Ishikawa (cell line): Measurements from ENCODE around the gene OSBPL9.

Experiments used
- CEBPB ChIP-seq: IDR thresholded peaks from 2 replicates; pipeline ENCODE4 v1.6.1; 2012
- CREB1 ChIP-seq: IDR thresholded peaks from 2 replicates; pipeline ENCODE4 v1.6.1; 2012; ENCODE audit warnings: low read depth
- EGR1 ChIP-seq: IDR thresholded peaks from 2 replicates; pipeline ENCODE4 v1.6.1; 2012
- EP300 ChIP-seq: IDR thresholded peaks from 2 replicates; pipeline ENCODE4 v1.6.1; 2012; ENCODE audit warnings: borderline replicate concordance
- FOXM1 ChIP-seq: IDR thresholded peaks from 2 replicates; pipeline ENCODE4 v1.6.1; 2012; ENCODE audit warnings: low read depth, borderline replicate concordance
- RAD21 ChIP-seq: IDR thresholded peaks from 2 replicates; pipeline ENCODE4 v1.6.1; 2012; ENCODE audit warnings: low read depth
- TAF1 ChIP-seq: IDR thresholded peaks from 2 replicates; pipeline ENCODE4 v1.6.1; 2012; ENCODE audit warnings: low read depth, mild to moderate bottlenecking
- TCF12 ChIP-seq: IDR thresholded peaks from 2 replicates; pipeline ENCODE4 v1.6.1; 2012; ENCODE audit warnings: low read depth
- TEAD4 ChIP-seq: IDR thresholded peaks from 2 replicates; pipeline ENCODE4 v1.6.1; 2012
- YY1 ChIP-seq: IDR thresholded peaks from 2 replicates; pipeline ENCODE4 v1.6.1; 2012; ENCODE audit warnings: low read depth
- TF ChIP-seq, protein P1 (sequence below): IDR thresholded peaks from 2 replicates; pipeline ENCODE4 v1.6.1; 2012; ENCODE audit warnings: low read depth, mild to moderate bottlenecking
- TF ChIP-seq, protein P2 (sequence below): IDR thresholded peaks from 2 replicates; pipeline ENCODE4 v1.6.1; 2012
- TF ChIP-seq, protein P3 (sequence below): IDR thresholded peaks from 2 replicates; pipeline ENCODE4 v1.6.1; 2012

DNA sequence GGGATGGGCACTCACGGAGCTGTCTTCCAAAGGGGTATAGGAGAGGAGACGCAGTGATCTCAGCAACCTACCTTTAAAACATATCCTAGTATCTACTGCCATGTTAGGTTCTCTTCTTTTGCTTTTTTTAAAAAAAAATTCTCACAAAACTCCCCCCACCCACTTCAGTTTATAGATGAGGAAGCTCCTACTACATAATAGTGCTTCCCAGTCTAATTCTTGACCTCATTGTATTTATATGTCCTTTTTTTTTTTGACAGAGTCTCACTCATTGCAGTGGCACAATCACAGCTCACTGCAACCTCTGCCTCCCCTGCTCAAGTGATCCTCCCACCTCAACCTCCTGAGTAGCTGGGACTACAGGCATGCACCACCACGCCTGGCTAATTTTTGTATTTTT is 99.9 kb downstream of the OSBPL9 start:
- no peak for TF ChIP-seq TAF1
- no peak for TF ChIP-seq TCF12
- TF ChIP-seq CREB1 = no peak
- TF ChIP-seq, protein P1, sequence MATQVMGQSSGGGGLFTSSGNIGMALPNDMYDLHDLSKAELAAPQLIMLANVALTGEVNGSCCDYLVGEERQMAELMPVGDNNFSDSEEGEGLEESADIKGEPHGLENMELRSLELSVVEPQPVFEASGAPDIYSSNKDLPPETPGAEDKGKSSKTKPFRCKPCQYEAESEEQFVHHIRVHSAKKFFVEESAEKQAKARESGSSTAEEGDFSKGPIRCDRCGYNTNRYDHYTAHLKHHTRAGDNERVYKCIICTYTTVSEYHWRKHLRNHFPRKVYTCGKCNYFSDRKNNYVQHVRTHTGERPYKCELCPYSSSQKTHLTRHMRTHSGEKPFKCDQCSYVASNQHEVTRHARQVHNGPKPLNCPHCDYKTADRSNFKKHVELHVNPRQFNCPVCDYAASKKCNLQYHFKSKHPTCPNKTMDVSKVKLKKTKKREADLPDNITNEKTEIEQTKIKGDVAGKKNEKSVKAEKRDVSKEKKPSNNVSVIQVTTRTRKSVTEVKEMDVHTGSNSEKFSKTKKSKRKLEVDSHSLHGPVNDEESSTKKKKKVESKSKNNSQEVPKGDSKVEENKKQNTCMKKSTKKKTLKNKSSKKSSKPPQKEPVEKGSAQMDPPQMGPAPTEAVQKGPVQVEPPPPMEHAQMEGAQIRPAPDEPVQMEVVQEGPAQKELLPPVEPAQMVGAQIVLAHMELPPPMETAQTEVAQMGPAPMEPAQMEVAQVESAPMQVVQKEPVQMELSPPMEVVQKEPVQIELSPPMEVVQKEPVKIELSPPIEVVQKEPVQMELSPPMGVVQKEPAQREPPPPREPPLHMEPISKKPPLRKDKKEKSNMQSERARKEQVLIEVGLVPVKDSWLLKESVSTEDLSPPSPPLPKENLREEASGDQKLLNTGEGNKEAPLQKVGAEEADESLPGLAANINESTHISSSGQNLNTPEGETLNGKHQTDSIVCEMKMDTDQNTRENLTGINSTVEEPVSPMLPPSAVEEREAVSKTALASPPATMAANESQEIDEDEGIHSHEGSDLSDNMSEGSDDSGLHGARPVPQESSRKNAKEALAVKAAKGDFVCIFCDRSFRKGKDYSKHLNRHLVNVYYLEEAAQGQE = no peak
- TF ChIP-seq EP300 = no peak
- TF ChIP-seq, protein P2, sequence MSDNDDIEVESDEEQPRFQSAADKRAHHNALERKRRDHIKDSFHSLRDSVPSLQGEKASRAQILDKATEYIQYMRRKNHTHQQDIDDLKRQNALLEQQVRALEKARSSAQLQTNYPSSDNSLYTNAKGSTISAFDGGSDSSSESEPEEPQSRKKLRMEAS = no peak
- TF ChIP-seq, protein P3, sequence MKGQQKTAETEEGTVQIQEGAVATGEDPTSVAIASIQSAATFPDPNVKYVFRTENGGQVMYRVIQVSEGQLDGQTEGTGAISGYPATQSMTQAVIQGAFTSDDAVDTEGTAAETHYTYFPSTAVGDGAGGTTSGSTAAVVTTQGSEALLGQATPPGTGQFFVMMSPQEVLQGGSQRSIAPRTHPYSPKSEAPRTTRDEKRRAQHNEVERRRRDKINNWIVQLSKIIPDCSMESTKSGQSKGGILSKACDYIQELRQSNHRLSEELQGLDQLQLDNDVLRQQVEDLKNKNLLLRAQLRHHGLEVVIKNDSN = no peak
- TF ChIP-seq RAD21 = no peak
- TF ChIP-seq FOXM1 = no peak
- no peak for TF ChIP-seq CEBPB
- TF ChIP-seq YY1 = no peak
- no peak for TF ChIP-seq TEAD4
- no peak for TF ChIP-seq EGR1
